ENCODE results near the gene TIMM10B.
A peak's percentile ranks its signal among the peaks of the same experiment; 100 is the strongest.

TIMM10B gene, protein sequence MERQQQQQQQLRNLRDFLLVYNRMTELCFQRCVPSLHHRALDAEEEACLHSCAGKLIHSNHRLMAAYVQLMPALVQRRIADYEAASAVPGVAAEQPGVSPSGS

DNA sequence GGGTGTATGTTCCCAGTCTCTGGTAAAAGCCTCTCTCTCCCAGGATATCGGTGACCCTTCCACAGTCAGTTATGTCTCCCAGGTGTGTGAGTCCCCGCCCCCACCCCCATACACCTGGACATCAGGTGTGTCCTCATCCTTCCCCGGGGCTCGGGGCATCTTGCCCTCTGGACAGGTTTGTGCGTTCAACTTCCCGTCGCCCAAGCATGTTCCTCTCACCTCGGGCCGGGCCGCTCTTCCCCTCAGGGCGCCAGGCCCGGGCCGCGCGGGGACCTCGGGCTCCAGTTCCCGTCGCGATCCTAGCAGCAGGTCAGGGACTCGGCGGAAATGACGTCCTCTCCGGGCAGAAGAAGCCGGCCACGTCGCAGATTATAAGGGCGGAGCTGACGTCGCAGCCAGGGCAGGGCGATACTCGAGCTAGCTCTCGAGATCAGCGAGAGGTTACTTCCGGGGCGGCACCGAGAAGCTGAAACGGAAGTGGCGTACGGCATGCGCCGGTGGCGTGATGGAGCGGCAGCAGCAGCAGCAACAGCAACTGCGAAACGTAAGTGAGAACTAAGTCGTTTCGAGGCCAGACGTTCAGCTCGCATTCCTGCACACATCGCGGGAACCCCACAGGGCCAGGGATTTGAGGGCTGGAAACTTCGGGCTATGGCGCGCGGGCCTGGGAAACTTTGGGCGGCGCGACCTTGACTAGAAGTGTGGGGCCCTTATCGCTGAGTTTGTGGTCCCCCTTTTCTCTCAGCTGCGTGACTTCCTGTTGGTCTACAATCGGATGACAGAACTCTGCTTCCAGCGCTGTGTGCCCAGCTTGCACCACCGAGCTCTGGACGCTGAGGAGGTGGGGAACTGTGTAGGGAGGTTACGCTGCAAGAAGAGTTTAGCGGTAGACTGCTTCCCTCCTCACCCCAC lies at the start of gene TIMM10B, which contains the start of gene ARFIP2:
TSS of gene TIMM10B (plus strand) at position 490 of the 912 bp plus-strand sequence. CDS start at position 506, 16 bp downstream.
TSS of gene ARFIP2 (minus strand) at position 320 of the 912 bp plus-strand sequence. CDS start 910 bp downstream, outside the sequence.
- DNase-seq (ENCODE audit: low spot score): peak; percentile 99

DNA sequence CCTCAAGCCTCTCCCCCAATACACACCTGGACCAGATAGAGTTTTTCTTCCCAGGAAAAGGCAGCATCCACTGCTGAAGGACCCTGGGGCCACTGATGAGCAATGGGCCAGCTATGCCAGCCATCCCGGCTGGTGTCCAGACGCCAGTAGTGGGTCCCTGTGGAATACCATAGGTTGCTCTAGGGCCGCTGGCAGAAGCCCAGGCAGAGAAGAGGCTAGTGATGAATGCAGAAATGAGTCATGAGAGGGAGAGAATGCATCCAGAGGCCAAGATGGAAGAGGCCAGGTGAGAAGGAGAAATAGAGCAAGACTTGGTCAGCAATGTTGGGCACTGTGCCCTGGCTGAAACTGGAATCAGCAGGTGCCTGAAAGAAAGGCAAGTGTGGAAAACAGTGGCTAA lies 49.4 kb upstream of the TIMM10B start:
- no peak for DNase-seq (ENCODE audit: low spot score)

DNA sequence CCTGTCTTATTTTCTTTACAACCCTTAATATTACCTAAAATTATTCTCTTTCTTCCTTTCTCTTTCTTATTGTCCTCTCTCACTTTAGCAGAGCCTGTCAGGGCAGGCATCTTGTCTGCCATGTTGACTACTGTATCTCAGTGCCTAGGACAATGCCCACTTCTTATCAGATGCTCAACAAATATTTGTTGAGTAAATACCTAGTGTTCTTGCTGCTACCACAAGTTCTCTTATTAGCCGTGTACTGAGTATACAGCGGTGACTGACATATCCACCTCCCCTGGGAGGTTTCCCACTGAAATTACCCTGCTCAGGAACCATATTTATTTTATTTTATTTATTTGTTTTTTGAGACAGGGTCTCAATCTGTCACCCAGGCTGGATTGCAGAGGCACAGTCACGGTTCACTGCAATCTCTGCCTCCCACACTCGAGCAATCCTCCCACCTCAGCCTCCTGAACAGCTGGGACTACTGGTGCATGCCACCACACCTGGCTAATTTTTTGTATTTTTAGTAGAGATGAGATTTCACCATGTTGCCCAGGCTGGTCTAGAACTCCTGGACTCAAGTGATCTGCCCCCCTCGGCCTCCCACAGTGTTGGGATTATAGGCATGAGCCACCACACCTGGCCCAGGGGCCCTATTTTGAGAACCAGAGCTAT lies 47.2 kb upstream of the TIMM10B start:
- DNase-seq (ENCODE audit: low spot score): no peak

DNA sequence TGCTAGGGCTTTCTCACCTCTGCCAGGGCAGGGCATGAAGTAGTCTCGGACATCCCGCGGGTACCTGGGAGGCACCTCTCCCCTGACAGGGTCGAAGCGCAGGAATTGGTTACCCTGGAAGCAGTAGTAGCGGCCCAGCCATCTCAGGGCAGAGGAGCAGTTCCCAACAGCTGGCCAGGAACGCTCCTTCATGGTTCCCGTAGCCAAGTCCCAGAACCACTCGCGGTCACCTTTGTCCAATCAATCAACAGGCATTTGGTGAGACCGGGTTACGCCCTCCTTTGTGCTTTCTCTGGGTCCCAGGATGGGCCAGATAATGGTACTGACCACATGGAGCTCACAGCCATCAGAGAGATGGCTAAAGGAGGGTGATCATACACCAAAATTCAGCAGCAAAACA lies 43.9 kb upstream of the TIMM10B start:
- DNase-seq (ENCODE audit: low spot score): no peak

GRCh38 chr11:6437993-6438392 lies 43.3 kb upstream of the TIMM10B start:
- DNase-seq (ENCODE audit: low spot score): no peak

- DNase-seq (ENCODE audit: low spot score): peak; percentile 59
Measured at GRCh38 chr11:6438979-6439571, 42.2 kb upstream of the TIMM10B start.

DNA sequence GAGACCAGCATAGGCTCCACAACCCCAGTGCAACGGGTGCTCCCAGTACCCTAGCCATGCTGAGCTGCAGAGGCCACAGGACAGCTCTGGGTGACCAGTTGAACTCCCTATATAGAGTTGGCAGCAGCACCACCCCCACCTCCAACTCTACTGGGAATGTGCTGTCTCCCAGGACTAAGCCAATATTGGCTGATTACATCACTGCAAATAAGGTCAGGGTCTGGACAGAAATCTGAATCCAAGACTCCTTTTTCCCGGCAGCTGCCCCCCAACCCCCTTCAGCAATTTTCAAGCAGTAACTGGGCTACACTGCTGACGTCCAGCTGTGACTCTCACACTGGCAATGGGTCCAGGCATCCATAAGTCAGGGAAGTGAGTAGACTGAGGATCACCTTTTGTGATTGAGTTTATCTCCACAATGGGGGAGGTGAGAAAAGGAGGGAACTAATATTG lies 40.4 kb upstream of the TIMM10B start, which contains the start of gene HPX:
TSS of gene HPX (minus strand) at position 82 of the 453 bp plus-strand sequence. CDS start at position 58, 24 bp downstream.
- DNase-seq (ENCODE audit: low spot score): no peak

GRCh38 chr11:6442441-6442840 lies 38.9 kb upstream of the TIMM10B start:
- DNase-seq (ENCODE audit: low spot score): no peak

GRCh38 chr11:6443269-6444003 lies 37.9 kb upstream of the TIMM10B start:
- peak; percentile 75 for DNase-seq (ENCODE audit: low spot score)

GRCh38 chr11:6448574-6448973 lies 32.7 kb upstream of the TIMM10B start:
- no peak for DNase-seq (ENCODE audit: low spot score)

DNA sequence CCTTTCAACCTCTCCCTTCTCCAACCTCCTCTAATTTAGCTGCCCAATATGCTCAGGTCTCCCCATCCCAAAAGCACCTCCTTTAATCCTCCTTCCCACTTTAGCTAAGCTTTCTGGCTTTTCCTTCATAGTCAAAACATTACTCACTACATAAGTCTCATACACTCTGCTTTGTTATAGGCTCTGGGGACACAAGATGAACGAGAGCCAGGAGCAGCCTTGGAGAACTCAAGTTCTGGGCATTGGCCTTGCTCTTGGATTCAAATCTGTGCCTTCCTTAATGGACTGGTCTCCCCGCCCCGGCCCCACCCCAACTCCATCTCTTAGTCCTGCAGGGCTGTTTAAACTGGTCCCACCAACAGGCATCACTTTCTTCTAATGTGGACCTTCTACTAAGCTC lies 29.1 kb upstream of the TIMM10B start:
- no peak for DNase-seq (ENCODE audit: low spot score)

DNA sequence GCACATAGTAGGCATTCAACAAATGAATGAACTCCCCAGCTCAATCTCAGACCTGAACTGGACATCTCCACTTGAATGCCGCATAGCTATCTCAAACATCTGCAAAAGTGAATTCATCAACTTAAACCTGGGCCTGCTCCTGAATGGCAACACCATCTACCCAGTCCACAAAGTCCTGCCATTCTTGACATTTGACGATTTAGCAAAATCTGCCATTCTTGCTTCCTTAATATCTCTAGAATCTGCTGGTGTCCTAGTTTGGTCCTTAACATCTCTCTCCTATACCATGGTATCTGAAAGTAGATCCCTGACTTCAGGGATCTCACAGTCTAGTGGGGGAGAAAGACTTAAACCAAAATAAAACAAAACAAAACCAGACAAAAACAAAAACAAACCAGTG lies 28.1 kb upstream of the TIMM10B start:
- no peak for DNase-seq (ENCODE audit: low spot score)

DNA sequence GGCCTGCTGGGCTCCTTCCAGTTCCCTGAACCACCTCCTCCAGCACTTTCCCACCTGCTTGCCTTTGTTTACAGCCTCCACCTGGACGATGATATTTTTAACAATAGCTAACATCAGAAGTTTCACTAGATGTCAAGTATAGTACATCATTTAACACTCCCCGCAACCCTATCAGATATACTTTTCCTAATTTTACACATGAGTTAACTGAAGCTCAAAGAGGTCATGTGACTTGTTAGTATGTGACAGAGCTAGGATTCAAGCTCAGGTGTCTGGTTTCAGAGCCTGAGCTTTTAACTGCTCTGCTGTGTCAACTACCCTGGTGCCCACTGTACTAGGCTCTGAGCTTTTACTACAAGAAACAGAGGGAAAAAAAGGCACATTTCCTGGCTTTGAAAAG lies 26.2 kb upstream of the TIMM10B start:
- DNase-seq (ENCODE audit: low spot score): no peak

GRCh38 chr11:6456361-6457073 lies 24.8 kb upstream of the TIMM10B start:
- no peak for DNase-seq (ENCODE audit: low spot score)

GRCh38 chr11:6457581-6458320 lies 23.6 kb upstream of the TIMM10B start:
- DNase-seq (ENCODE audit: low spot score): no peak

GRCh38 chr11:6458352-6459098 lies 22.8 kb upstream of the TIMM10B start:
- no peak for DNase-seq (ENCODE audit: low spot score)

GRCh38 chr11:6459099-6459450 lies 22.2 kb upstream of the TIMM10B start:
- no peak for DNase-seq (ENCODE audit: low spot score)

DNA sequence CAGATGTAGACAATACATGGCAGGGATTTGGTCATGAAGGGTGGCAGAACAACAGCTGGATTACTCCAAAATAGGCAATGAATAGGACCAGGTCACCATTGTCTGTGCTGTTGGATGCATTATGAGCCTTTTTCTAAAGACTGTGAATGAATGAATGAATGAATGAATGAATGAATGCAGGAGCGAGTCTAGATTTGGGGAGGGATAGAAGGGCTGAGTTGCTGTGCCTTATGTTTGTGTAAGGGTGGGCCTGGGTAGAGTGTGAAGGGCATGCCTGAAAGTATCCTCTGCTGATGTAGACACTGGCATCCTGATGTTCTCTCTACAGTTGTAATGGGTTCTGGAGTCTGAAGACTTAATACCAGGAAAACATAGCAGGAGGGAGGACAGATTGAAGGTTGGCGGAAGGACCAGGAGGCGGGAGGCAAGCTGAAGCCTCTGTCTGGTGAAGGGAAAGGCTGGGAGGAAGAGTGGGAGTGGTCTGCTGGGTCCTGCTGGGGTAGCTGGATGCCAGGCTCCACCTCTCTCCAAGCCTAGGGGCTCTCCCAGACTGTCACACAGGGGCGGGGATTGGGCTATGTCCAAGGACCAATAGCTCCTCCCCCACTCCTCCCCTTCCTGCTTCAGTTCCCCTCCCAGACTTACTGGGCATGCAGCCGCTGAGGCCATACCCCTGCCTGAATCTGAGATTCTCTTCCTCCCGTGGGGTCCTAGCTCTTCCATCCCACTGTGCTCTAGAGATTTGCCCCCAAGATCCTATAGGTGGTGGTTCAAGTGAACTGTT lies 12.4 kb upstream of the TIMM10B start:
- DNase-seq (ENCODE audit: low spot score): peak; percentile 91

DNA sequence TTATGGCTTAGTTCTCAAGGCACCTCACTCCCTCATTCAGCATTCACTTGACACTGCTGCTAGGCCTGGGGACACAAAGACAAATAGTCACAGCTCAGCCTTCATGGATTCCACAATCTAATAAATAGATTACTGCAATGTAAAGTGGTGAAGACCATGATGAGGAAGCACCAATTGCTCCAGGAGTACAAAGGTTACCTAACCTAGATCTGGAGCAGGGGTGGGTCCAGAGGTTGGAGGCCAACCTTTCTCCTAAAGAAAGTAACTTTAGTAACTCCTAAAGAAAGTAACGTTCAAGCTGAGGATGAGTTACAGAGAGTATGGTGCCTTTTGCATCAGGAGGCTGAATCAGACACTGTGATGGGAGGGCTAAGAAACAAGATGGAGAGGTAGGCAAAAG lies 11.7 kb upstream of the TIMM10B start:
- no peak for DNase-seq (ENCODE audit: low spot score)
